AG08396 (cell line): ENCODE results near the gene FBXO28.
"Not testable (repeated sequence)": the region's sequence is repeated elsewhere in the genome, so short reads cannot be mapped to it uniquely, and the experiment has no call there.

Source experiments
- DNase-seq: peaks from one replicate; pipeline ENCODE4 v3.0.0; 2012; ENCODE audit warnings: low spot score, mixed read lengths

FBXO28 gene

GRCh38 chr1:224189561-224189960 is 75.7 kb downstream of the FBXO28 start:
- DNase-seq: no peak

- no peak for DNase-seq
Measured at GRCh38 chr1:224192082-224192788, 78.3 kb downstream of the FBXO28 start.

- no peak for DNase-seq
Measured at GRCh38 chr1:224193319-224193966, 79.5 kb downstream of the FBXO28 start.

GRCh38 chr1:224196813-224197600 is 83.1 kb downstream of the FBXO28 start:
- no peak for DNase-seq

GRCh38 chr1:224198572-224198971 is 84.7 kb downstream of the FBXO28 start:
- no peak for DNase-seq

- no peak for DNase-seq
Measured at GRCh38 chr1:224199679-224200078, 85.8 kb downstream of the FBXO28 start.

DNA sequence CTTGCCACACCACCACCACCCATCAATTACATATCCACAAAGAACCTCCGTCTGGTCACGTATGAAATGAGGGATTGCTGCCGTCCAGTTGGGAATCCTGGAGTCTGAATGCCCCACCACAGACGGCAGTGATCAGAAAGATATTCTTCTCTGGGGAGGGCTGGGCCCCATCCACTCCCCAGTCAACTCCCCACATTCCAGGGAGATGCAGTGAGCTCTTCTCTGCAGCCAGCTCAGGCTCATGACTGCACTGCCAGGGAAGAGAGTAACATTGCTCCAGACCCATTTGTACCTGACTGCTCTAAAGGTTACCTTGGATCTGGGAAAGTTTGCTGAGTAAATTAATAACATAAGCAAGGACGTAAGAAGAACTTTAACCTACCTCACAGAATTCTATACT is 87.5 kb downstream of the FBXO28 start:
- DNase-seq: no peak

- DNase-seq: no peak
Measured at GRCh38 chr1:224201853-224202252, 87.9 kb downstream of the FBXO28 start.

DNA sequence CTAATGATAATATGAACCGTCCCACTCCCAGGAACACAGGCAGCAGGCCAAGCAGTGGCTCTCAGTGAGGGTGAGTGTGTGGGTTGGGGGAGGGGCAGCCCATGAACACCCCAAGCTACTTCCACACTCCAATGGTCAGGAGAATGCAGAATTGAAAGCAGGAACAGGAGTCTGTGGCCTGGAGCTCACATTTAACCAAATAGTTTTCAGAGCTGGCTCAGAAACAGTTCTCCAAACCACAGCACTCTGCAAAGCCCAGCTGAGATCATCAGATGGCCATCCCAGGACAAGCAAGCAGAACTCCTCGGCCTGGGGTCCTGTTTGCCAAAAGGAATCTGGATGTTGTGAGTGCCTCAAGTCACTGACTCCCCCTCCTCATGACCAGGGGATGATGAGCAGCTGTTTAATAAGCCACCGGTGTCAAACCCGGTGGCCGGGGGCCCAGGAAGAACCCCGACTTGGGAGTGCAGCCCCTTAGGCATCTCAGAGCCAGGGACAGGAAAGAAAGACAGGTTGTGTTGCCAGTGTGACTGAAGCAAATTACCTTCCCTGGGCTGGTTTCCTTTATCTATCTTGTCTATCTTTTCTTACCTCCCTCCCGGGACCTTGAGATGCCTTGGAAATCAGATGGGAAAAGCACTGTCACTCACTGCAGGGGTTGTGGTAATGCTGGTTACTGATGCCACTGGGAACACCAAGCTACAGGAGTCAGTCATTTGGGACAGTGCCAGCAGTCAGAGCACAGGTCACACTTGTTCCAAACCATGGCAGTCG is 89.5 kb downstream of the FBXO28 start:
- DNase-seq: peak; percentile 46

DNA sequence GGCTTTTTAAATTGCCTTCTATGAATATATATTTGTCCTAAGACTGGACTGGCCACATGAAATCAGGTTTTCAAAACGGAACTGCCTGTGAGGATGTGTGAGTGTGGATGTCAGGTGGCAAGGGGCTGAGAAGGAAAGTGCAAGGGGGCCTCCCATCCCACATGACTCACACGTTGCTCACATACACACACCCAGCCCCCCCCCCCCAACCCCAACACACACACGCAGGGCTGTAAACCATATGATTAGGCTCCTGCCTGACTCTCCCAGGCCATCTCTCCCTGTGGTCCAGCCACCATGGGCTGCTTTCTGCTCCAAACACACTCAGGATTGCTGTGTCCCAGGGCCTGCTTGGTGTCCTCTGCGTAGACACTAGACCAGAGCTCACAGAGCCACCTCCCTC is 91.5 kb downstream of the FBXO28 start:
- peak; percentile 53 for DNase-seq

GRCh38 chr1:224205931-224206538 is 92.1 kb downstream of the FBXO28 start:
- DNase-seq: not testable (repeated sequence)

GRCh38 chr1:224211206-224211962 is 97.5 kb downstream of the FBXO28 start:
- DNase-seq: peak; percentile 15
